OCI-LY3 (cell line): Measurements from ENCODE around the gene IQCM.

Source experiments
- CTCF ChIP-seq: fragments of 200-600, 300-600 bp; sonication (generic); IDR thresholded peaks from 2 replicates; pipeline ENCODE4 v1.5.1; 2014; ENCODE audit warnings: antibody characterized with exemption, low read length, low read depth
- EZH2phosphoT487 ChIP-seq: fragments of 200-600 bp; shearing (Covaris generic); IDR thresholded peaks from 2 replicates; pipeline ENCODE4 v1.6.1; 2018; ENCODE audit warnings: antibody characterized with exemption, mixed run types, low read depth

- TF ChIP-seq CTCF (no peak), EZH2phosphoT487 (no peak)
Measured at GRCh38 chr4:149684516-149684915, 131.1 kb downstream of the IQCM start.
